Mesothelial cell of epicardium (in vitro differentiated cells): ENCODE measurements around the gene DIRAS1. TPM values are rescaled to one million over a fixed set of nuclear protein-coding genes. Genes with fewer than 3 reads are reported as not detected.

Experiments used
- DNase-seq, 2 experiments: peaks; one replicate each; pipeline ENCODE4 v3.0.0; 2021; ENCODE audit warnings: low spot score in 2 of 2; ENCODE audit not compliant: unreplicated experiment in 2 of 2
- H3K27ac Mint-ChIP-seq: 2 replicates; pipeline ENCODE4 v1.8.0; 2021; ENCODE audit warnings: mixed read lengths
- H3K27me3 Mint-ChIP-seq: 2 replicates; pipeline ENCODE4 v1.8.0; 2021; ENCODE audit warnings: low read depth, mixed read lengths
- H3K36me3 Mint-ChIP-seq: 2 replicates; pipeline ENCODE4 v1.8.0; 2021; ENCODE audit warnings: mixed read lengths
- H3K4me1 Mint-ChIP-seq: 2 replicates; pipeline ENCODE4 v1.8.0; 2021; ENCODE audit warnings: mixed read lengths
- H3K4me3 Mint-ChIP-seq: 2 replicates; pipeline ENCODE4 v1.8.0; 2021; ENCODE audit warnings: mild to moderate bottlenecking, moderate library complexity, mixed read lengths
- H3K9me3 Mint-ChIP-seq: 2 replicates; pipeline ENCODE4 v1.8.0; 2021; ENCODE audit warnings: mixed read lengths
- CTCF ChIP-seq: fragments of 200-600 bp; sonication (generic); IDR thresholded peaks from one replicate; pipeline ENCODE4 v1.5.0; 2021; ENCODE audit warnings: antibody characterized with exemption; ENCODE audit not compliant: unreplicated experiment
- total RNA-seq: library from RNA; stranded (reverse); gene quantifications from 3 replicates; pipeline ENCODE4 v1.2.1, GENCODE V29; 2021

Gene DIRAS1
- total RNA-seq, 1 donor from 2014 or later, result 3.2 TPM

- Mint-ChIP-seq H3K9me3 (no peaks in the 10 kb centered on the region), H3K27me3 (no peaks in the 10 kb centered on the region), H3K4me1 (no peaks in the 10 kb centered on the region), H3K4me3 (no peak overlapping the region), H3K27ac (no peak overlapping the region), H3K36me3 (peaks cover 3% of the 10 kb centered on the region)
- no peak for DNase-seq
- TF ChIP-seq CTCF, result no peak
Observed at GRCh38 chr19:2766594-2767372, 45.6 kb upstream of the DIRAS1 start.

GRCh38 chr19:2765376-2765775 is 44.2 kb upstream of the DIRAS1 start:
- no peak overlapping the region for H3K4me3 Mint-ChIP-seq
- no peak overlapping the region for H3K27ac Mint-ChIP-seq
- H3K4me1 Mint-ChIP-seq, result no peaks in the 10 kb centered on the region
- H3K9me3 Mint-ChIP-seq, result no peaks in the 10 kb centered on the region
- H3K27me3 Mint-ChIP-seq, result no peaks in the 10 kb centered on the region
- TF ChIP-seq CTCF, result no peak
- DNase-seq, result no peak
- H3K36me3 Mint-ChIP-seq, result peaks cover 8% of the 10 kb centered on the region

GRCh38 chr19:2764945-2765344 is 43.8 kb upstream of the DIRAS1 start:
- H3K27me3 Mint-ChIP-seq, result no peaks in the 10 kb centered on the region
- no peak overlapping the region for H3K4me3 Mint-ChIP-seq
- TF ChIP-seq CTCF, result no peak
- no peak for DNase-seq
- no peak overlapping the region for H3K27ac Mint-ChIP-seq
- H3K36me3 Mint-ChIP-seq, result peaks cover 8% of the 10 kb centered on the region
- H3K9me3 Mint-ChIP-seq, result no peaks in the 10 kb centered on the region
- H3K4me1 Mint-ChIP-seq, result no peaks in the 10 kb centered on the region

GRCh38 chr19:2763687-2764086 is 42.5 kb upstream of the DIRAS1 start:
- H3K4me3 Mint-ChIP-seq, result no peak overlapping the region
- H3K27ac Mint-ChIP-seq, result no peak overlapping the region
- no peak for TF ChIP-seq CTCF
- no peaks in the 10 kb centered on the region for H3K9me3 Mint-ChIP-seq
- H3K36me3 Mint-ChIP-seq, result peaks cover 17% of the 10 kb centered on the region
- no peak for DNase-seq
- no peaks in the 10 kb centered on the region for H3K27me3 Mint-ChIP-seq
- H3K4me1 Mint-ChIP-seq, result no peaks in the 10 kb centered on the region

GRCh38 chr19:2762783-2763496 is 41.8 kb upstream of the DIRAS1 start:
- Mint-ChIP-seq H3K27me3 (no peaks in the 10 kb centered on the region), H3K4me1 (no peaks in the 10 kb centered on the region), H3K36me3 (peaks cover 19% of the 10 kb centered on the region), H3K4me3 (no peak overlapping the region), H3K27ac (no peak overlapping the region), H3K9me3 (no peaks in the 10 kb centered on the region)
- no peak for TF ChIP-seq CTCF
- no peak for DNase-seq
